ENCODE data around the gene SDR42E1.

The SDR42E1 gene

GRCh38 chr16:81940781-81941560, 70.3 kb downstream of the SDR42E1 start:
- DNase-seq (ENCODE audit: low read depth), result no peak

GRCh38 chr16:81939164-81940056, 71.9 kb downstream of the SDR42E1 start:
- no peak for DNase-seq (ENCODE audit: low read depth)
